Measurements from ENCODE around the gene GP9.

GRCh38 chr3:129038121-129038855, 22.3 kb upstream of the GP9 start:
- no peak for TF ChIP-seq POLR2AphosphoS5 (IDR thresholded peaks at IDR 0.05)
- TF ChIP-seq CTCF (IDR thresholded peaks at IDR 0.05), result no peak

Measured in sigmoid colon (tissue), 4 donors.